Measurements from ENCODE around the gene CCM2.

Gene CCM2

GRCh38 chr7:44969701-44970522 is 30.1 kb upstream of the CCM2 start:
- DNase-seq, result no peak

- no peak for DNase-seq
Measured at GRCh38 chr7:44970523-44971051, 29.4 kb upstream of the CCM2 start.

GRCh38 chr7:44971188-44971901 is 28.7 kb upstream of the CCM2 start:
- DNase-seq, result no peak

GRCh38 chr7:44971902-44972441 is 28.0 kb upstream of the CCM2 start:
- no peak for DNase-seq

GRCh38 chr7:44972562-44972961 is 27.4 kb upstream of the CCM2 start:
- DNase-seq, result no peak

- peak; percentile 55 for DNase-seq
Measured at GRCh38 chr7:44973610-44974401, 26.2 kb upstream of the CCM2 start.

- no peak for DNase-seq
Measured at GRCh38 chr7:44974549-44974948, 25.5 kb upstream of the CCM2 start.

- no peak for DNase-seq
Measured at GRCh38 chr7:44975331-44976039, 24.5 kb upstream of the CCM2 start.

GRCh38 chr7:44976040-44976745 is 23.8 kb upstream of the CCM2 start:
- no peak for DNase-seq

- DNase-seq, result no peak
Measured at GRCh38 chr7:44976746-44977196, 23.2 kb upstream of the CCM2 start.

GRCh38 chr7:44977304-44977958 is 22.6 kb upstream of the CCM2 start:
- peak; percentile 80 for DNase-seq

- no peak for DNase-seq
Measured at GRCh38 chr7:44977959-44978335, 22.1 kb upstream of the CCM2 start.

- peak; percentile 83 for DNase-seq
Measured at GRCh38 chr7:44978511-44979366, 21.3 kb upstream of the CCM2 start, which contains the start of gene MYO1G. Gene MYO1G, minus strand, starts transcription at chr7:44979015. Its CDS starts 54 bp downstream, at chr7:44978961.

GRCh38 chr7:44979481-44980392 is 20.3 kb upstream of the CCM2 start:
- no peak for DNase-seq

GRCh38 chr7:44980393-44981034 is 19.5 kb upstream of the CCM2 start:
- peak; percentile 87 for DNase-seq

- peak; percentile 29 for DNase-seq
Measured at GRCh38 chr7:44981035-44981706, 18.8 kb upstream of the CCM2 start.

- DNase-seq, result no peak
Measured at GRCh38 chr7:44982535-44982923, 17.5 kb upstream of the CCM2 start.

- no peak for DNase-seq
Measured at GRCh38 chr7:44982970-44983369, 17.0 kb upstream of the CCM2 start.
